ENCODE data around the gene BARX2.
A peak's percentile ranks its signal among the peaks of the same experiment; 100 is the strongest.

Gene BARX2

DNA sequence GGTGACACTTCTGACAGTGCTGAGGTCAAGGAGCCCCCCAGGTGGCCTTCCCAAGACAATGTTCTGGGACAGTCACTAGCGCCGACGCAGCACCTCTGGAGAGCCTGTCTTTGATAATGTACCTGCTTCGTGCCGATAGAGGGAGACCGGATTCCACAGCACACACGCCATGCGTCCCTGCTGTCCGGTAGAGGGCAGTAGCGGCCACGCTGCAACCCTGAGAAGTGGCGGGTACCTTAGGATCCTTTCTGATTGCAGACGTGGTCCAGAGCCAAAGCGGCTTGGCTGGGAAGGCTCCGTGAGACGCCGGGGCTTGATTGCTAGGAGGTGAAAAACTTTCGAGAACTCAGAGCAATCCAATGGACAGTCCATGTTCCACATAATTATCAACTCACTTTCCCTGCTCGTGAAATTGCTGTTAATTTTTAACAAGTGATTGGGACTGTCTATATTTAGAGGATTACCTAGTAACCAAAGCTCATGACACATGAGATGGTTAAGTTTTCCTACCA is 11.4 kb upstream of the BARX2 start:
- no peaks in the 10 kb centered on the region for H3K9me3 ChIP-seq
- DNase-seq, result peak; percentile 78
- H3K4me1 ChIP-seq, result no peaks in the 10 kb centered on the region
- no peaks in the 10 kb centered on the region for H3K36me3 ChIP-seq
- TF ChIP-seq CTCF (IDR thresholded peaks at IDR 0.05; ENCODE audit: low read depth, low read length), result peak; percentile 100
- no peak overlapping the region for H3K4me3 ChIP-seq (ENCODE audit: low read depth, low read length)
- peaks cover 15% of the 10 kb centered on the region for H3K27me3 ChIP-seq

DNA sequence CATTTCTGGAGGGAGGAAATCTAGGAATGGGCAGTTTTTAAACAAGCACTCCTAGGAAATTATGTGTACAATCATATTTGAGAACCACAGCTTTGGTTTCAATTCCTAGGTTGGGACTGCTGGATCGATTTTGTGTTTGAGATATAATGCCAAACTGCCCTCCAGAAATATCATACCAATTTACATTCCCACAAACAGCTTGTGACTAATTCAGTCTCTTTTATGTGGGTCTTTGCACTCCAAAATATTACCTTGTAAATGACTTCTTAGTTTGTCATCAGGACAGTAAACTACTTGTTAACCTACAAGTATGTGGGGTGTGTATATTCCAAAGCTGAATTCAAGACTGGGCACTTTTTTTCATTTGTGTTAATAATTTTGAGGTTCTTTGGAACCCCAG is 9.8 kb upstream of the BARX2 start:
- Histone ChIP-seq H3K4me1 (no peaks in the 10 kb centered on the region), H3K4me3 (ENCODE audit: low read depth, low read length) (no peak overlapping the region), H3K36me3 (no peaks in the 10 kb centered on the region), H3K9me3 (no peaks in the 10 kb centered on the region), H3K27me3 (peaks cover 27% of the 10 kb centered on the region)
- DNase-seq, result no peak
- no peak for TF ChIP-seq CTCF (IDR thresholded peaks at IDR 0.05; ENCODE audit: low read depth, low read length)

DNA sequence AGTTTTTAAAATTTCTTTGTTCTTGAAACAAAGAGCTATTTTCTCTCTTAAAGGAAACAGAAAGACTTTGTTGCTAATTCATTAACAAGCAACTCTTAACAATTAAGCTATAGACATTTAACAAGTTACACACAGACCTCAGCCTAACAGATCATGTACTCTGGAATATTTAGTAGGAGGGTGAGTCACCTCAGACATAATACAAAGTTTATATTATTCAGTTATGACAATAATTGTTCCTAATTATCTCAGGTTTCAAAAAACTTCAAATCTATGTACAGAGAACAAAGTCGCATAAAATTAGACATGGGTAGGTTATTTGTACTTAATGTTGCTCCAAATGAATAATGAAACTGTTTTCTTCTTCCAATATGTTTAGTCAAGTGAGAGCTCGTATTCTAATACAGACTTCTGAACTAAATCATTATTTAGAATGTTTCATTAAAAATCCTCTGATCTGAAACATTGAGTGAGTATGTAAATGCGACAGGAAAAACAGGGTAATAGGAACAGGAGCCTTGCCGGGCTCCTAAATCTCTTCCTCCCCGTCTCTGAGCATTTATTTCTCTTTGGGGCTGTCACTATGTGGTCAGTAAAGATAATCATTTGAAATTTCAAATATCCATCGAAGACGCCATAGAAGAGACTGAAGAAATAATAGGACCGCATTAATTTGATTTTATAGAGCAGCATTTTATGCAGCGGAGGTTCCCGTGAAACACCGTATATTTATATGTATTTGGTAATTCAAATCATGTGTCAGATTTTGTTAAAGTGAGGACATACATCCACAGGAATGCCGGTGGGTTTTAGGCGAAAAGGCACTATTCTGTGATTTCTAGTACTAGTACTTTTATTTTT is 8.7 kb upstream of the BARX2 start:
- Histone ChIP-seq H3K4me1 (no peaks in the 10 kb centered on the region), H3K4me3 (ENCODE audit: low read depth, low read length) (no peak overlapping the region), H3K27me3 (peaks cover 38% of the 10 kb centered on the region), H3K36me3 (no peaks in the 10 kb centered on the region), H3K9me3 (no peaks in the 10 kb centered on the region)
- DNase-seq, result no peak
- TF ChIP-seq CTCF (IDR thresholded peaks at IDR 0.05; ENCODE audit: low read depth, low read length), result no peak

GRCh38 chr11:129368889-129369672 is 6.6 kb upstream of the BARX2 start:
- DNase-seq, result no peak
- TF ChIP-seq CTCF (IDR thresholded peaks at IDR 0.05; ENCODE audit: low read depth, low read length), result no peak
- Histone ChIP-seq H3K4me1 (no peaks in the 10 kb centered on the region), H3K36me3 (no peaks in the 10 kb centered on the region), H3K27me3 (peaks cover 59% of the 10 kb centered on the region), H3K4me3 (ENCODE audit: low read depth, low read length) (no peak overlapping the region), H3K9me3 (no peaks in the 10 kb centered on the region)

DNA sequence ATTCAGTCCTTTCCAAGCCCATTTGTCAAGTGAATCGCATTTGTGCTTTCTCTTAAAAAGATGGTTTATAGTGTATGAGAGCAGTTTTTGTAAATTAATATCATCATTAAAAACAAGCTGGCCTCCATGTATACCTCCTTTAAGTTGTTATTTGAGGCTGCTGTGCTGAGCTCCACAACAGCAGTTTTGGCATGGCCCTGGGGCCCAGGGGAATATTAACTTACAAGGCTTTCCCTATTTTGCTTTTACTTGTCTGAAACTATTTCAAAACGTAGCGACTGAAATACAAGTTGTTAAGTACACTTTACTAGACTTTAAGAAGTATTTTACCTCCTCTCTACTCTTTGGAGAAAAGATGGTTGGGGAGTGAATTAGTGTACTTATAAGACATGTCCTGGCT is 4.9 kb upstream of the BARX2 start:
- no peak for TF ChIP-seq CTCF (IDR thresholded peaks at IDR 0.05; ENCODE audit: low read depth, low read length)
- H3K4me1 ChIP-seq, result no peaks in the 10 kb centered on the region
- H3K27me3 ChIP-seq, result peaks cover 76% of the 10 kb centered on the region
- DNase-seq, result no peak
- H3K9me3 ChIP-seq, result no peaks in the 10 kb centered on the region
- H3K4me3 ChIP-seq (ENCODE audit: low read depth, low read length), result no peak overlapping the region
- no peaks in the 10 kb centered on the region for H3K36me3 ChIP-seq

All from BE2C (cell line).